ENCODE results near the gene COL1A2. TPM values are rescaled to one million over a fixed set of nuclear protein-coding genes. Genes with fewer than 3 reads are reported as not detected.

COL1A2 gene
- total RNA-seq, 1 experiment from 2014 or later, result 144 TPM

DNA sequence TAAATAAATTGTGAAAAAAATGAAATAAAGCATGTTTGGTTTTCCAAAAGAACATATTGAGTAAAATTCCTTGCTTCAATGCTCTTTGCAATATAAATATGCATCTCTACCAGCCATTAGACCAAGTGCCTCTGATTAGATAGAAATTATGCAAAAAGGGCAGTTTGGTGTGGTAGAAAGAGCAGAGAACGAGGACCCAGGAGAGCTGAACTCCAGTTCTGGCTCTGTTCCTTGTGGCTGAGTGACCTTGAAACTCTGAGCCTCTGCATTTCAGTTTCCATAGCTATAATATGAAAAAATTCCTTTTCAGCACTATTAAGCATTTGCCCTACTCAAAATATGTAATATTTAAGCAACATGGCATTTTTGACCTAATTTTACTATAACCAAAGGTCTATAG lies 36.5 kb downstream of the COL1A2 start:
- POLR2A ChIA-PET (ENCODE audit: low non-redundant PET), result no interaction called here
- Histone ChIP-seq H3K4me1 (ENCODE audit: insufficient read depth, low read length, poor library complexity, severe bottlenecking) (no peaks in the 10 kb centered on the region), H3K27ac (ENCODE audit: low read depth, low read length, poor library complexity, severe bottlenecking) (no peak overlapping the region), H3K9me3 (ENCODE audit: low read depth, low read length, poor library complexity, severe bottlenecking) (no peaks in the 10 kb centered on the region), H3K4me3 (ENCODE audit: low read depth, low read length, poor library complexity, severe bottlenecking) (no peak overlapping the region), H3K36me3 (ENCODE audit: insufficient read depth, low read length, poor library complexity, severe bottlenecking) (peaks cover 41% of the 10 kb centered on the region), H3K27me3 (replicated peaks; ENCODE audit: insufficient read depth, low read depth, low read length, poor library complexity) (no peaks in the 10 kb centered on the region)
- intact Hi-C loops (cut with micrococcal nuclease; ENCODE audit: unreplicated experiment), result no loop called here
- BruUV-seq (replicated peaks), result no TSS peak
- no peak for DNase-seq (ENCODE audit: low spot score)
- TF ChIP-seq EZH2 (IDR thresholded peaks at IDR 0.05; ENCODE audit: borderline replicate concordance, low read depth, low read length, poor library complexity, severe bottlenecking), result no peak
- TF ChIP-seq, protein P1, sequence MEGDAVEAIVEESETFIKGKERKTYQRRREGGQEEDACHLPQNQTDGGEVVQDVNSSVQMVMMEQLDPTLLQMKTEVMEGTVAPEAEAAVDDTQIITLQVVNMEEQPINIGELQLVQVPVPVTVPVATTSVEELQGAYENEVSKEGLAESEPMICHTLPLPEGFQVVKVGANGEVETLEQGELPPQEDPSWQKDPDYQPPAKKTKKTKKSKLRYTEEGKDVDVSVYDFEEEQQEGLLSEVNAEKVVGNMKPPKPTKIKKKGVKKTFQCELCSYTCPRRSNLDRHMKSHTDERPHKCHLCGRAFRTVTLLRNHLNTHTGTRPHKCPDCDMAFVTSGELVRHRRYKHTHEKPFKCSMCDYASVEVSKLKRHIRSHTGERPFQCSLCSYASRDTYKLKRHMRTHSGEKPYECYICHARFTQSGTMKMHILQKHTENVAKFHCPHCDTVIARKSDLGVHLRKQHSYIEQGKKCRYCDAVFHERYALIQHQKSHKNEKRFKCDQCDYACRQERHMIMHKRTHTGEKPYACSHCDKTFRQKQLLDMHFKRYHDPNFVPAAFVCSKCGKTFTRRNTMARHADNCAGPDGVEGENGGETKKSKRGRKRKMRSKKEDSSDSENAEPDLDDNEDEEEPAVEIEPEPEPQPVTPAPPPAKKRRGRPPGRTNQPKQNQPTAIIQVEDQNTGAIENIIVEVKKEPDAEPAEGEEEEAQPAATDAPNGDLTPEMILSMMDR (conservative IDR thresholded peaks at IDR 0.05; ENCODE audit: low read depth, low read length), result no peak
- CTCF ChIA-PET, result no interaction called here

DNA sequence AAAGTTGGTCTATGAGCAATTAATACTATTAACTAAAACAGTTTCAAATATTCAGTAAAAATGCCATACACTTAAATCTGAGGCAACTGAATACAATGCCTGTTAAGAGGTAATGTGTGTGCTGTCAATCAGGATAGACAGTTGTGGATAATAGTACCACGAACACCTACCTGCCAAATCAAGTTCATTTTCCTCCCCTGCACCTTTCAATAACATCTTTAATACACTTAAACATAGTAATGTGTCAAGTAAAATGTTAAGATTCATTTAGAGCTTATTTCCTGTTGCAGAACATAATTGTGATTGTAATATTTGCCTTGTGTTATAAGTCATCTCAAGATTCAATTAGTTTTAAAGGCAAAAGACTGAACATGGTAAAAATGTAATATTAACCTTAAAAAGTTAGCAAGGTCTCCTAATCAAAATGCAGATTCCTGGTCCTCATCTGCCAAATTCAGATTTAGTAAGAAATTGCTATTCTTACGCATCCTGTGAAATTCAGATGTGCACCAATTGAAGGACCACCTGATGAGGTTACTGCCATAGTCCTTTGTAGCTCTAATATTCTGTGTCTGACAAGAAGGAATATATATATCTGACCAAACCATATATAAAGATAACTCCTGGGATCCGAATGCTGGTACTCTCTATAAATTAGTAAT lies 37.1 kb downstream of the COL1A2 start:
- Histone ChIP-seq H3K9me3 (ENCODE audit: low read depth, low read length, poor library complexity, severe bottlenecking) (no peaks in the 10 kb centered on the region), H3K36me3 (ENCODE audit: insufficient read depth, low read length, poor library complexity, severe bottlenecking) (peaks cover 36% of the 10 kb centered on the region), H3K27ac (ENCODE audit: low read depth, low read length, poor library complexity, severe bottlenecking) (no peak overlapping the region), H3K4me1 (ENCODE audit: insufficient read depth, low read length, poor library complexity, severe bottlenecking) (no peaks in the 10 kb centered on the region), H3K27me3 (replicated peaks; ENCODE audit: insufficient read depth, low read depth, low read length, poor library complexity) (no peaks in the 10 kb centered on the region), H3K4me3 (ENCODE audit: low read depth, low read length, poor library complexity, severe bottlenecking) (no peak overlapping the region)
- DNase-seq (ENCODE audit: low spot score), result no peak
- intact Hi-C loops (cut with micrococcal nuclease; ENCODE audit: unreplicated experiment), result no loop called here
- POLR2A ChIA-PET (ENCODE audit: low non-redundant PET), result no interaction called here
- TF ChIP-seq, protein P1 (conservative IDR thresholded peaks at IDR 0.05; ENCODE audit: low read depth, low read length), result no peak
- no peak for TF ChIP-seq EZH2 (IDR thresholded peaks at IDR 0.05; ENCODE audit: borderline replicate concordance, low read depth, low read length, poor library complexity, severe bottlenecking)
- CTCF ChIA-PET, result no interaction called here
- no TSS peak for BruUV-seq (replicated peaks)

DNA sequence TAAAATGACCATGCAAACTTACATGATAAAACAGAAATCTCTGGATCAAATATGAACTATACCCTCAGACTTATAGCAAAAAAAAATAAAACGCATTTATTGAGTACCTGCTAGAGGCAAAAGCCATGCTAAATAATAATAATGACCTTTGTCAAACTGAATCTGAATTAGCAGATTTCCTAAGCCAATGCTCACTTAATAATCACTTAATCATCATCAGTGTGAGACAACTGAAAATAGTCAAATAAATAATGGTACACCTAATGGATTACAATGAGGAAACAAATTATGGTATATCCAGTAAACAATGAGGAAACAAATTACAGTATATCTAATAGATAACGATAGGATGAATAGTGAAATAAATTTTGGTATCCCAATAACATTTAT lies 37.6 kb downstream of the COL1A2 start:
- BruUV-seq (replicated peaks), result no TSS peak
- TF ChIP-seq, protein P1 (conservative IDR thresholded peaks at IDR 0.05; ENCODE audit: low read depth, low read length), result no peak
- no peak for TF ChIP-seq EZH2 (IDR thresholded peaks at IDR 0.05; ENCODE audit: borderline replicate concordance, low read depth, low read length, poor library complexity, severe bottlenecking)
- Histone ChIP-seq H3K27me3 (replicated peaks; ENCODE audit: insufficient read depth, low read depth, low read length, poor library complexity) (no peaks in the 10 kb centered on the region), H3K36me3 (ENCODE audit: insufficient read depth, low read length, poor library complexity, severe bottlenecking) (peaks cover 30% of the 10 kb centered on the region), H3K4me1 (ENCODE audit: insufficient read depth, low read length, poor library complexity, severe bottlenecking) (no peaks in the 10 kb centered on the region), H3K27ac (ENCODE audit: low read depth, low read length, poor library complexity, severe bottlenecking) (no peak overlapping the region), H3K9me3 (ENCODE audit: low read depth, low read length, poor library complexity, severe bottlenecking) (no peaks in the 10 kb centered on the region), H3K4me3 (ENCODE audit: low read depth, low read length, poor library complexity, severe bottlenecking) (no peak overlapping the region)
- ChIA-PET CTCF (no interaction called here), POLR2A (ENCODE audit: low non-redundant PET) (no interaction called here)
- intact Hi-C loops (cut with micrococcal nuclease; ENCODE audit: unreplicated experiment), result no loop called here
- no peak for DNase-seq (ENCODE audit: low spot score)
